Esophagus muscularis mucosa (tissue), 4 donors: ENCODE results near the gene IL10. TPM values are rescaled to one million over a fixed set of nuclear protein-coding genes. Genes with fewer than 3 reads are reported as not detected.

Experiments used
- DNase-seq: peaks from one replicate; pipeline ENCODE4 v3.0.0-alpha.2; 2017; ENCODE audit errors: extremely low spot score
- H3K27ac ChIP-seq, 4 donors: fragments of 200-600 bp; sonication (generic); replicated peaks in 1 of 4; 1 replicate in 3 of 4; 2 replicates in 1 of 4; pipeline ENCODE4 v1.5.1; 2016 to 2019; ENCODE audit warnings: mild to moderate bottlenecking in 1 of 4
- H3K27me3 ChIP-seq, 4 donors: fragments of 200-600 bp; sonication (generic); one replicate each; pipeline versions ENCODE4 v1.5.1 to v1.6.0; 2016 to 2019
- H3K36me3 ChIP-seq, 4 donors: fragments of 200-600 bp; sonication (generic); one replicate each; pipeline ENCODE4 v1.5.1; 2016 to 2019
- H3K4me1 ChIP-seq, 4 donors: fragments of 200-600 bp; sonication (generic); one replicate each; pipeline ENCODE4 v1.5.1; 2016 to 2019
- H3K4me3 ChIP-seq, 4 donors: fragments of 200-600 bp; sonication (generic); 1 replicate in 2 of 4; 2 replicates in 2 of 4; pipeline ENCODE4 v1.5.1; 2016 to 2019; ENCODE audit warnings: mild to moderate bottlenecking in 4 of 4, moderate library complexity in 1 of 4
- H3K9me3 ChIP-seq, 4 donors: fragments of 200-600 bp; sonication (generic); 1 replicate in 3 of 4; 2 replicates in 1 of 4; pipeline ENCODE4 v1.5.1; 2016 to 2019
- EP300 ChIP-seq: sonication (generic); formaldehyde crosslinking; IDR thresholded peaks from one replicate; pipeline ENCODE4 v1.6.1; 2017; ENCODE audit warnings: antibody characterized with exemption
- POLR2A ChIP-seq: fragments of 450-650 bp; IDR thresholded peaks from one replicate; pipeline ENCODE4 v1.6.1; 2017; ENCODE audit warnings: antibody characterized with exemption, moderate library complexity, mild to moderate bottlenecking, low read depth
- POLR2AphosphoS5 ChIP-seq, 2 donors: sonication (generic); formaldehyde crosslinking; IDR thresholded peaks; one replicate each; pipeline ENCODE4 v1.6.1; 2017; ENCODE audit warnings: antibody characterized with exemption in 2 of 2
- WGBS: methylation state at CpG from one replicate; pipeline ENCODE4 v1.1.5; 2018; 5-methylcytosine and 5-hydroxymethylcytosine counted together
- intact Hi-C: fragments of 100-400 bp; cut with DNase I; formaldehyde crosslinking; loops from one replicate; pipeline ENCODE4 v1.15.1; 2023
- total RNA-seq, 4 donors: library from RNA; depleted of rRNA; stranded (reverse); fragments of >200 nt; gene quantifications; one replicate each; pipeline versions ENCODE4 v1.1.0 to v1.2.1, GENCODE V29; 2016
- TF ChIP-seq, protein P1 (sequence below), 3 experiments: fragments of 200-600 bp in 2 of 3; fragments of 450-650 bp in 1 of 3; sonication (generic) in 2 of 3; IDR thresholded peaks; one replicate each; pipeline ENCODE4 v1.5.1; 2017 to 2019; ENCODE audit warnings: antibody characterized with exemption in 3 of 3, mild to moderate bottlenecking in 2 of 3, moderate library complexity in 1 of 3

Gene IL10
- total RNA-seq, 4 donors from 2014 or later, result 0.83 to 5.1 (median 3.5) TPM

DNA sequence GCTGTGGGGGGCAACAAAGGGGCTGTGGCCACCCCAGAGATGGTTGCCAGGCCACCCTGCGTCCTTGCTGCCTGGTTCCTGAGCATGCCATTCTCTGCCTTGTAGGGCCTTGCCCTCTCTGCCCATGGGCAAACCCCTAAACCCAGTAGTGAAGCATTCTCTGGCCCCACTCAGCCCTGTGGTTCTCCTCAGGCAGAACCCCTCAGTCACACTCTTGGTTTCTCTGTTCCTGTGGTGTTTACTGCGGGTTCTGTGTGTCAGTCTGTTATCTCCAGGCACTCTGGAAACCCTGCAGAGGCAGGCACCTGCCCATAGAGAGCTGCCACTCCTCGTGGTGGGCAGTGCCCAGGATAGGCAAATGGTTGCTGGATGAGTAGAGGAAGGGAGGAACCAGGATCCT is 42.8 kb downstream of the IL10 start:
- Histone ChIP-seq H3K27ac (no peak overlapping the region), H3K27me3 (no peaks in the 10 kb centered on the region), H3K36me3 (peaks cover 43 to 61% (median 59%) of the 10 kb centered on the region in 4 donors), H3K9me3 (no peaks in the 10 kb centered on the region), H3K4me3 (no peak overlapping the region), H3K4me1 (peaks cover 39 to 48% (median 44%) of the 10 kb centered on the region in 4 donors)
- 97% methylated on average over 3 of the region's 3 CpGs for WGBS
- TF ChIP-seq, protein P1, sequence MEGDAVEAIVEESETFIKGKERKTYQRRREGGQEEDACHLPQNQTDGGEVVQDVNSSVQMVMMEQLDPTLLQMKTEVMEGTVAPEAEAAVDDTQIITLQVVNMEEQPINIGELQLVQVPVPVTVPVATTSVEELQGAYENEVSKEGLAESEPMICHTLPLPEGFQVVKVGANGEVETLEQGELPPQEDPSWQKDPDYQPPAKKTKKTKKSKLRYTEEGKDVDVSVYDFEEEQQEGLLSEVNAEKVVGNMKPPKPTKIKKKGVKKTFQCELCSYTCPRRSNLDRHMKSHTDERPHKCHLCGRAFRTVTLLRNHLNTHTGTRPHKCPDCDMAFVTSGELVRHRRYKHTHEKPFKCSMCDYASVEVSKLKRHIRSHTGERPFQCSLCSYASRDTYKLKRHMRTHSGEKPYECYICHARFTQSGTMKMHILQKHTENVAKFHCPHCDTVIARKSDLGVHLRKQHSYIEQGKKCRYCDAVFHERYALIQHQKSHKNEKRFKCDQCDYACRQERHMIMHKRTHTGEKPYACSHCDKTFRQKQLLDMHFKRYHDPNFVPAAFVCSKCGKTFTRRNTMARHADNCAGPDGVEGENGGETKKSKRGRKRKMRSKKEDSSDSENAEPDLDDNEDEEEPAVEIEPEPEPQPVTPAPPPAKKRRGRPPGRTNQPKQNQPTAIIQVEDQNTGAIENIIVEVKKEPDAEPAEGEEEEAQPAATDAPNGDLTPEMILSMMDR (IDR thresholded peaks at IDR 0.05), result no peak
- TF ChIP-seq EP300 (no peak), POLR2A (no peak), POLR2AphosphoS5 (IDR thresholded peaks at IDR 0.05) (no peak)
- intact Hi-C loops, result loop anchor here (5.0 kb wide), 1 partner anchor 97 kb away; no protein-coding TSS in a partner anchor
- DNase-seq, result no peak

DNA sequence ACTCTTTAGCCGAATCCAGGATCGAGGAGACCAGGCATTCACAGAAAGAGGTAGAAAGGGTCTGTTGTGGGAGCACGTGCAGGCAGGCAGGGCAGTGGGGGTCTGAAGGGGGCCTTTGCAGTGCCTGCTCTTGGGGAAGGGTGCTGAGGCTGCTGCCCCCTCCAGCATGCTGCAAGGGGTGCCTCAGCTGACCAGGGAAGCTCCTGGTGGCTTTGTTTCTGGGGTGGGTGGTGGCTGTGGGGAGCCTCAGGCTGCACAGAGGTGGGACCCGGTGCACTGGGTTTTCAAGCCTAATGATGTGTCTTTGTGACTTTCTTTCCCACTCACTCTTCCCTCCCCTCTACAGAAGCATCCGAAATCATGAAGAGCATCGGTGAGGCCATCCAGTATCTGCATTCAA is 43.2 kb downstream of the IL10 start:
- Histone ChIP-seq H3K9me3 (no peaks in the 10 kb centered on the region), H3K27me3 (no peaks in the 10 kb centered on the region), H3K4me1 (peaks cover 44 to 52% (median 46%) of the 10 kb centered on the region in 4 donors), H3K36me3 (peaks cover 43 to 57% (median 55%) of the 10 kb centered on the region in 4 donors), H3K4me3 (no peak overlapping the region), H3K27ac (no peak overlapping the region)
- intact Hi-C loops, result loop anchor here (5.0 kb wide), 1 partner anchor 97 kb away; no protein-coding TSS in a partner anchor
- 89% methylated on average over 6 of the region's 6 CpGs for WGBS
- DNase-seq, result no peak
- TF ChIP-seq, protein P1 (IDR thresholded peaks at IDR 0.05), result no peak
- TF ChIP-seq POLR2A, result no peak
- TF ChIP-seq EP300, result no peak

DNA sequence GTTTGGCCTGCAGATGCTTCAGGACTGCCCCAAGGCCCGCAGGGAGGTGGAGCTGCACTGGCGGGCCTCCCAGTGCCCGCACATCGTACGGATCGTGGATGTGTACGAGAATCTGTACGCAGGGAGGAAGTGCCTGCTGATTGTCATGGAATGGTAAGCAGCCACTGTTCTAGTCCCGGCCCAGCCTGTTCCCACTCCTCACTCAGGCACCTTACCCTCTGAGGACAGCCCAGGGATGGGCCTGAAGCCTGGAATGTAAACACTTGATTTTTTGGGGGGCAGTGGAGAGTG is 43.7 kb downstream of the IL10 start:
- intact Hi-C loops, result loop anchor here (5.0 kb wide), 1 partner anchor 96 kb away; no protein-coding TSS in a partner anchor
- peaks cover 48 to 54% (median 50%) of the 10 kb centered on the region in 4 donors for H3K4me1 ChIP-seq
- no peak overlapping the region for H3K27ac ChIP-seq
- DNase-seq, result no peak
- H3K4me3 ChIP-seq, result no peak overlapping the region
- peaks cover 43 to 53% (median 51%) of the 10 kb centered on the region in 4 donors for H3K36me3 ChIP-seq
- H3K27me3 ChIP-seq, result no peaks in the 10 kb centered on the region
- TF ChIP-seq, protein P1 (IDR thresholded peaks at IDR 0.05), result no peak
- TF ChIP-seq EP300, result no peak
- TF ChIP-seq POLR2A, result no peak
- TF ChIP-seq POLR2AphosphoS5 (IDR thresholded peaks at IDR 0.05), result no peak
- H3K9me3 ChIP-seq, result no peaks in the 10 kb centered on the region
- no CpG with 5 or more reads among the region's 9 CpGs for WGBS

DNA sequence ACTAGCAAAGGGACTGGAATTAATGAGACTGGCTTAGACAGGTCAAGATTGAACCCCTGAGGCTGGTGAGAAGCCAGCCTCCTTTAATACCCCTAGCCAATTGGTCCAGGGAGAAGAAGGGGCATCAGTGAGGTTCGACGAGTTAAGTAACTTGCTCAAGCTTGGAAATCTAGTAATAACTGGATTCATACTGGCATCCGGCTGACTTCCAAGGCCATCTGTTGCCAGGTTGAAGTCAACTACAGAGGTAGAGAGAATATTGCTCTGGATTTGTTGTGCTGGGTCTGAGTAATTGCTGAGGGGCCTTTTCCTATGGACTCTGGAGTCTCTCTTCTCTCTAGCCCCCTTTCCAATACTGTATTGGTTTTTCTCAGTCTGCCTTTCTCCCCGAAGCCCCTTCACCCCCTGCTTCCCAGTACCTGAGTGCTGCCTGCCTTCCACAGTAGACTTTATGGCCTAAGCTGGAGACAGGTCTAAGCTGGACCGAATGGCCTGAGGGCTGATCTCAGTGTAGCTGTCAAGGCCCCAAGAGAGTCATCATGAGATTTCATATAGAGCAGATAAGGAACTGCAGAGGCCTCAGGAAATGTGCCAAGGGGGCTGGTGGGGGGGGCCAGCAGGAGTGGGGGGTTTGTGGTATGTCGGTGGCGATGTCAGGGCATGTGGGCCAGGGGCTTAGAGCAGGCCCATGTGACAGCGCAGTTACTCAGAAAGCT is 44.2 kb downstream of the IL10 start:
- Histone ChIP-seq H3K4me3 (no peak overlapping the region), H3K36me3 (peaks cover 41 to 48% (median 46%) of the 10 kb centered on the region in 4 donors), H3K9me3 (no peaks in the 10 kb centered on the region), H3K4me1 (peaks cover 53 to 57% (median 54%) of the 10 kb centered on the region in 4 donors), H3K27me3 (no peaks in the 10 kb centered on the region), H3K27ac (no peak overlapping the region)
- 80% methylated on average over 6 of the region's 8 CpGs for WGBS
- intact Hi-C loops, result loop anchor here (5.0 kb wide), 1 partner anchor 96 kb away; no protein-coding TSS in a partner anchor
- TF ChIP-seq POLR2A (no peak), EP300 (no peak), POLR2AphosphoS5 (IDR thresholded peaks at IDR 0.05) (no peak)
- TF ChIP-seq, protein P1 (IDR thresholded peaks at IDR 0.05), result no peak
- no peak for DNase-seq
